Activated T-cell treated with anti-CD3 and anti-CD28 coated beads, Interleukin-2, amount 50 U/mL, for 1 hour (primary cell): ENCODE data around the gene CATSPERD.

Experiments used
- DNase-seq: peaks from one replicate; pipeline ENCODE4 v3.0.0-alpha.2; 2020

The CATSPERD gene

GRCh38 chr19:5719961-5720790 is at the start of gene CATSPERD, which contains the start of gene LONP1:
CATSPERD (plus strand) TSS chr19:5720637; CDS start chr19:5720738, 101 bp downstream.
LONP1 (minus strand) TSS chr19:5720146; CDS start chr19:5720132, 14 bp downstream.
- peak; percentile 97 for DNase-seq

DNA sequence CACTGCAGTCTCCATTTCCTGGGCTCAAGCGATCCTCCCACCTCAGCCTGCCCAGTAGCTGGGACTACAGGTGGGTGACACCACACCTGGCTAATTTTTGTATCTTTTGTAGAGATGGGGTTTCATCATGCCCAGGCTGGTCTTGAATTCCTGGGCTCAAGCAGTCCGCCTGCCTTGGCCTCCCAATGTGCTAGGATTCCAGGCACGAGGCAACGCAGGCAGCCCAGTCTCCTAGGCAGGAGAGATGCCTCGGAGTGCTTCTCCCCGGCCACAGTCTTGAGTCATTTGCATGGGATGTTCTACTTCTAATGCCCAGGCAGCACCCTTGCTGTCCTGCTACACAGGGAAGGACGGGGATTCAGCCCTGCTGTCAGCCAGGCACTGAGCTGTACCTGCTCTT is 48.8 kb upstream of the CATSPERD start:
- no peak for DNase-seq

- no peak for DNase-seq
Measured at GRCh38 chr19:5672708-5673459, 47.6 kb upstream of the CATSPERD start.

DNA sequence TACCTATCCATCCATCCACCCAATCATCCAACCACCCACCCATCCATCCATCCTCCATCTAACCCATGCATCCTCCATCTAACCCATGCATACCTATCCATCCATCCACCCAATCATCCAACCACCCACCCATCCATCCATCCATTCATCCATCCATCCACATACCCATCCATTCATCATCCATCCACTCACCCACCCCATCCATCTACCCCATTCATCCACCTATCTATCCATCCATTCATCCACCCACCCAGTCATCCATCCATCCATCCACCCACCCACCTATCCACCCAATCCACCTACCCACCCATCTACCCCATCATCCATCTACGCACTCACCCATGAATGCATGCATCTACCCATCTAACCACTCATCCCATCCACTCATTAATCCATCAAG is 46.7 kb upstream of the CATSPERD start:
- no peak for DNase-seq

- DNase-seq = no peak
Measured at GRCh38 chr19:5674714-5675113, 45.7 kb upstream of the CATSPERD start.

GRCh38 chr19:5676105-5676771 is 44.2 kb upstream of the CATSPERD start:
- DNase-seq = no peak

GRCh38 chr19:5676772-5677105 is 43.7 kb upstream of the CATSPERD start:
- no peak for DNase-seq

DNA sequence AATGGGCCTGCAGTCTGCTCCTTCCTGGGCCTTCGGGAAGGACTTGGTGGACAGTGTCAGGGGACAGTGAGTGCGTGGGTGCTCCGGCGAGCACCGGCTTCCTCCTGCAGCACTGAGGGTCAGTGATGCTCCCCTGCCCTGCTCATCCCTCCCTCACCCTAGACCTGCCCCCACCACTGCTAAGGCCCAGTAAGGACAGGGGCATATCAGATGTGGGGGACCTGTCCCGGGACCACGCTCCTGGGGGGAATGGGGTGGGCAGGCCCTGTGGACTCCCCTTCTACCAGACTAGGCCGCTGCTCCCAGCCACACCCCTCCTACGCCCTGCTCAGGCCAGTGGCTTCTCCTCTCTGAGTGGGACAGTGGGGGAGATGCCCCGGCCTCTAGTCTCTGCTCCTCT is 43.3 kb upstream of the CATSPERD start:
- DNase-seq = no peak

GRCh38 chr19:5677580-5677979 is 42.9 kb upstream of the CATSPERD start:
- DNase-seq = no peak

- DNase-seq = no peak
Measured at GRCh38 chr19:5678071-5678718, 42.2 kb upstream of the CATSPERD start.

DNA sequence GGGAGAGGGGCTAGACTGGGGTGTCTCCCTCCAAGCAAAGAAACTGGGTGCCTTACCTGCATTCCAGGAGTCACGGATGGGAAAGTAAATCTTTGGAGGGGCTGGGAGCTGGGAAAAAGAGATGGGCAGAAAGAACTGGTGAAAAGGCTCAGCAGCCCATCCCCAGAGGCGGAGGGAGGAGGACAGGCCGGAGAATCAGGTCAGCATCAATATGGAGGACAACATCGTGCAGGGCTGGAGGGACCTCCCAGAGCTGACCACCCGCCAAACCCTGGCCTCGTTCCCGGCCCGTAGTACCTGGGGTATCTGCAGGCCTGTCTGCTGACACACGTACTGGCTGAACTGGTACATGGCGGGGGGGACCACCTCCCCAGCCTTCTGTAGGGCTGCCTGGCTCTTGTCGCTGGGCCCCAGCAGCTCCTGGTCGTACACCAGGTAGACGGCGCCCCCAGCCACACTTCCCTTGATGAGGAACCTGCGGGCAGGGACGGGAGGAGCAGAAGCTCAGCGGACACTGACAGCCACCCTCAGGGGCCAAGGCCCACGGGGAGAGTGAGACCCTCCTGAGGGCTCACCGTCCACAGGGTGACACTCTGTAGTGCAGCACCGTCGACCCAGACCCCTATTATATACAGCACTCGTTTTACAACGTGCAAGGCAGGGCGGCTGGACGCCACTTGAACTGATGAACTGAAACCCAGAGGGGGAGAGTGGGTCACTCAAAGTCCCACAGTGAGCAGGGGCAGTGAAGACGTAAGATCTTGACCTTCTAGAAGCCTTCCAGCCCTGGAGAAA is 41.0 kb upstream of the CATSPERD start:
- no peak for DNase-seq

GRCh38 chr19:5680084-5680436 is 40.4 kb upstream of the CATSPERD start:
- DNase-seq = peak; percentile 35

DNA sequence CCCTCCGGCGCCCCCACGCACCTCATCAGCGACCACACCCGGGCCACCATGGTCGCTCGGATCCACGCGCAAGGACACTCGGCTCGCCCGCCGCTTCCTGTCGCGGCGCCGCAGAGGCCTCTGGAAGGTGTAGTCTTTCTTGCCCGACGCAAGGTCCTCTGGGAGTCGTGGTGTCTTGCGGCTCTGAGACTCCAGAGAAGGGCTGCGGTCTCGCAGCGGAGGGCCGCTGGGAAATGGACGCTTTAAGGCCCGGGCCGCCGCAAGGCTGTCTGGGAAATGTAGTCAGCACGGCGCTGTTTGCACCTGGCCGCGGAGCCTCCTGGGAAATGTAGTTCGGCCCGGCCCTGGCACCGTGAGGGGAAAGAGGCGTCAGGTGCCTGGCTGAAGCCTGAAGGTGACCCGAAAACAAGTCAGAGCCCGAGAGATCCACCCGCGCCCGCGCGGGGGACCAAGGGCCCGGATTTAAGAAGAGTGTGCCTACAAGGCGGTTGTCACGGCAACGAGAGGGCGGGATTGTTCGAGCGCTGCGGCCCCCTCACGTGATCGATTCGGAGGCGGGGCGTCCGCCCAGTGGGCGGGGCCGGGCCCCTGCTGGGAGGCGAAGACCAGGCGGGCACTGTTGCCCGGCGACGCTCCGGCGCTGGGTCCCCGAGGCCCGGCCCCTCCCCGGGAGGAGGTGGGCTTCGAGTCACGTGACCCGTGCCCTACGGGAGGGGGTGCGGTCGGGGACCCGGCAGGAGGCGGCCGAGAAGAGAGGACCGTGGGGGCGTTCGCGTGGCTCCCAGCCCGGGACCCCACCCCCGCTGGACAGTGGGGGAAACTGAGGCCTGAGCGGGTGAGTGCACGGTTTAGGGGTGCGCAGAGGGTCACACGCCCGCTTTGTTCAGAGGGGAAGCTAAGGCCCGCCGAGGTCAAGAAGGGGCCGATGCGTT is 39.7 kb upstream of the CATSPERD start, which contains the start of the genes HSD11B1L and MICOS13:
TSS of gene HSD11B1L (plus strand) at position 591 of the 932 bp plus-strand sequence. CDS start 3,806 bp downstream, outside the sequence.
TSS of gene MICOS13 (minus strand) at position 80 of the 932 bp plus-strand sequence. CDS start at position 50, 30 bp downstream.
- peak; percentile 98 for DNase-seq

DNA sequence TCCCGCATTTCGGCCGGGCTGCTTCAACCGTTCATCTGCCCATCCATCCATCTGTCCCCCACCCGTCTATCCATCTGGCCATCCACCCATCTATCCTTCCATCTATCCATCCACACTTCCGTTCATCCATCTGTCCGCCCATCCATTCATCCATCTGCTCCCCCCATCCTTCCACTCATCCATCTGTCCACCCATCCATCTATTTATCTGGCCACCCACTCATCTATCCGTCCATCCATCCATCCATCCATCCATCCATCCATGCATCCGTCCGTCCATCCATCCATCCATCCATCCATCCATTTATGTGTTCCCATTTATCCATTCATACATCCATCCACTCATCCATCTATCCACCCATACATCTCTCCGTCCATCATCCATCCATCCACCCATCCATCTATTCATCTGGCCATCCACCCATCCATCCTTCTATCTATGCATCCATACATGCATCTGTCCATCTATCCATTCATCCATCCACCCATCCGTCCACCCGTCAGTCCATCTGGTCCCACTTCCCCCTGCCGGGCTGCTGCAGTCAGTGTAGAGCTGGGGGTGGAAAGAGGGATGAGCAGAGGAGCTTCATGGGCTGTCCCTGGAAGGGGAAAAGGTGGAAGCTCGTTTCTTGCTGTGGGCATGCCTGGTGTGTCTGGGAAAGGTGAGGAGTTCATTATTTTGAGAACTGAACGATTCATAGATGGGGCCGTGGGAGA is 38.9 kb upstream of the CATSPERD start:
- no peak for DNase-seq

DNA sequence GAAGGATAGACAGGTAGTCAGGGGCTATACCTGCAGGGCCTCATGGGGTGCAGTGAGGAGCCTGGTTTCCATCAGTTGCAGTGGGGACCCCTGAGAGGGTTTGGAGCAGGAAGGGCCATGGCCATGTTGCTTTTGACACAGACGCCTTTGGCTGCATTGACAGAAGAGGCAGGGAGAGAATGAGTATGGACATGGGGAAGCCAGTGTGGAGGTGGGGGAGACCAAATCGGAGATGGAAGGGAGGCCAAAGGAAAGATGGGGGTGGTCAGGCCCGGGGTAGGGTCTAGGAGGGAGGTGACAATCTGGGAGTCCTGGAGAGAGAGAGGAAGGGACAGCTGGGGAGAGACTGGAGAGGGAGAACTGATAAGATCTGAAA is 38.3 kb upstream of the CATSPERD start:
- DNase-seq = no peak

DNA sequence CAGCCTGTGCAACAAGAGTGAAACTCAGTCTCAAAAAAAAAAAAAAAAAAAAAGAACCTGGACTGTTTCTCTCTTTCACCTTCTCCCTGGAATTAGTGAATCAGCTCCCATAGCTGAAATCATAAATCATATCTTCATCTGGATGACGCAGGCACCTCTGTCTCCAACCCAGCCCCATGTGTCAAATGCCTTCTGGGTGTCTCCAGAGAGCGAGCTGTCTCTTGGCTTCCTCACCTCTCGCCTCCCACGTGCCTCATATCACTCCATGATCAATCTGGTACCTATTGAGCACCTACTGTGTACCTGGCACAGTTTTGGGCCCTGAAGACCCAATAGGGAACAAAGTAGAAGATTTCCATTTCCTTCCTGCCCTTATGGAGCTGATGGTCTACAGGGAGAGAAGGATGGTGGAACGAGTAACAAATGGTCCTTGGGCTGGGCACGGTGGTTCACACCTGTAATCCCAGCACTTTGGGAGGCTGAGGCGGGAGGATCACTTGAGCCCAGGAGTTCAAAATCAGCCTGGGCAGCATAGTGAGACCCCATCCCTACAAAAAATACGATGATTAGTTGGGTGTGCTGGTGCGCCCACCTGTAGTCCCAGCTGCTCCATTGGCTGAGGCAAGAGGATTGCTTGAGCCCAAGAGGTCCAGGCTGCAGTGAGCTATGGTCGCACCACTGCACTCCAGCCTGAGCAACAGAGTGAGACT is 37.1 kb upstream of the CATSPERD start:
- no peak for DNase-seq

- no peak for DNase-seq
Measured at GRCh38 chr19:5684694-5685430, 35.6 kb upstream of the CATSPERD start.

- DNase-seq = no peak
Measured at GRCh38 chr19:5686326-5686646, 34.2 kb upstream of the CATSPERD start.
